NCI-H128 (cell line): Measurements from ENCODE around the gene FHIP2A.
"Not testable (repeated sequence)": the region's sequence is repeated elsewhere in the genome, so short reads cannot be mapped to it uniquely, and the experiment has no call there.

Experiments used
- DNase-seq: peaks from one replicate; lab custom pipeline; 2025; ENCODE audit not compliant: unreplicated experiment; lab: John Stamatoyannopoulos, UW

Gene FHIP2A

GRCh38 chr10:114811862-114812261 lies 9.7 kb upstream of the FHIP2A start:
- DNase-seq = no peak

- no peak for DNase-seq
Measured at GRCh38 chr10:114815791-114816190, 5.8 kb upstream of the FHIP2A start.

- DNase-seq = no peak
Measured at GRCh38 chr10:114816308-114816707, 5.3 kb upstream of the FHIP2A start.

GRCh38 chr10:114819322-114819721 lies 2.3 kb upstream of the FHIP2A start:
- DNase-seq = no peak

- DNase-seq = no peak
Measured at GRCh38 chr10:114821915-114822443, 399 bp downstream of the FHIP2A start.

- DNase-seq = no peak
Measured at GRCh38 chr10:114822444-114823076, 980 bp downstream of the FHIP2A start.

GRCh38 chr10:114823077-114823463 lies 1.5 kb downstream of the FHIP2A start:
- DNase-seq = no peak

- no peak for DNase-seq
Measured at GRCh38 chr10:114824391-114824790, 2.8 kb downstream of the FHIP2A start.

- DNase-seq = no peak
Measured at GRCh38 chr10:114825513-114826253, 4.1 kb downstream of the FHIP2A start.

- no peak for DNase-seq
Measured at GRCh38 chr10:114829160-114829909, 7.8 kb downstream of the FHIP2A start.

- no peak for DNase-seq
Measured at GRCh38 chr10:114831186-114831867, 9.7 kb downstream of the FHIP2A start.

- DNase-seq = no peak
Measured at GRCh38 chr10:114837690-114838089, 16.1 kb downstream of the FHIP2A start.

GRCh38 chr10:114839901-114840300 lies 18.3 kb downstream of the FHIP2A start:
- no peak for DNase-seq

GRCh38 chr10:114845978-114846693 lies 24.6 kb downstream of the FHIP2A start:
- DNase-seq = no peak

- not testable (repeated sequence) for DNase-seq
Measured at GRCh38 chr10:114847517-114847916, 25.9 kb downstream of the FHIP2A start.

GRCh38 chr10:114849674-114850073 lies 28.1 kb downstream of the FHIP2A start:
- DNase-seq = no peak

- no peak for DNase-seq
Measured at GRCh38 chr10:114850126-114850525, 28.5 kb downstream of the FHIP2A start.

GRCh38 chr10:114851336-114851735 lies 29.8 kb downstream of the FHIP2A start:
- no peak for DNase-seq

- DNase-seq = no peak
Measured at GRCh38 chr10:114852197-114852596, 30.6 kb downstream of the FHIP2A start.

- no peak for DNase-seq
Measured at GRCh38 chr10:114854906-114855305, 33.3 kb downstream of the FHIP2A start.
